Articular chondrocyte of knee joint (primary cell): Measurements from ENCODE around the gene ZDHHC21. TPM values are rescaled to one million over a fixed set of nuclear protein-coding genes. Genes with fewer than 3 reads are reported as not detected.

Source experiments
- total RNA-seq: library from RNA; depleted of rRNA; stranded (reverse); fragments of >200 nt; gene quantifications from 2 replicates; pipeline ENCODE4 v1.2.3, GENCODE V29; 2012

The ZDHHC21 gene, protein sequence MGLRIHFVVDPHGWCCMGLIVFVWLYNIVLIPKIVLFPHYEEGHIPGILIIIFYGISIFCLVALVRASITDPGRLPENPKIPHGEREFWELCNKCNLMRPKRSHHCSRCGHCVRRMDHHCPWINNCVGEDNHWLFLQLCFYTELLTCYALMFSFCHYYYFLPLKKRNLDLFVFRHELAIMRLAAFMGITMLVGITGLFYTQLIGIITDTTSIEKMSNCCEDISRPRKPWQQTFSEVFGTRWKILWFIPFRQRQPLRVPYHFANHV
- total RNA-seq = 15.5 and 15.9 TPM in 2 replicates

DNA sequence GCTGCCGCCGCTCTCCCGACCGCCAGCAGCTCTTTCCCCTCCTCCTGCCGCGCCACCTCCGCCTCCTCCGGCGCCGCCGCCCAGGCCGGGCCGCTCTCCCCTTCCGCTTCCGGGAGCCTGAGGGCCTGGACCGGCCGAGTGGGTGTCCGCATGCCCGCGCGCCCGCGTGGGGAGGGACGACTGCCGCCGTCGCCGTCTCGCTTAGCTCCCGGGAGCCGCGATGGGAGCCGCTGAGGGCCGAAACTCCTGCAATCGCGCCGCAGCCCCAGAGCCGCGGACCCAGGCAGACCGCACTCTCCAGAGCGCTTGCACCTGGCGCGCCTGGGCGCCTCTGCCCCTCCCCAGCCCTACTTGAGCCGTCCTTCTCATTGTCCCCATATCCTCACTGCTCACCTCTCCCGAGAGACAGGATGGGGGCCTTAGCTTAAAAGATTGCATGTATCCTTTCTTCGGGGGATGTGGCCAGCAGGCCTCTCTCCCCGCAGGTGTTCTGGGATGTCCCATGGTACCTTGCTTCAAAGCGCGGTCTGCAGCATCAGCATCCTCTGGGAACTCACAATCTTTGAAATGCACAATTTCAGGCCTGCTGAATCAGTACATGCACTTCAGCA is at the start of gene ZDHHC21:
ZDHHC21 (minus strand) TSS at position 182 of the 611 bp plus-strand sequence. CDS start 19,092 bp downstream, outside the sequence.

DNA sequence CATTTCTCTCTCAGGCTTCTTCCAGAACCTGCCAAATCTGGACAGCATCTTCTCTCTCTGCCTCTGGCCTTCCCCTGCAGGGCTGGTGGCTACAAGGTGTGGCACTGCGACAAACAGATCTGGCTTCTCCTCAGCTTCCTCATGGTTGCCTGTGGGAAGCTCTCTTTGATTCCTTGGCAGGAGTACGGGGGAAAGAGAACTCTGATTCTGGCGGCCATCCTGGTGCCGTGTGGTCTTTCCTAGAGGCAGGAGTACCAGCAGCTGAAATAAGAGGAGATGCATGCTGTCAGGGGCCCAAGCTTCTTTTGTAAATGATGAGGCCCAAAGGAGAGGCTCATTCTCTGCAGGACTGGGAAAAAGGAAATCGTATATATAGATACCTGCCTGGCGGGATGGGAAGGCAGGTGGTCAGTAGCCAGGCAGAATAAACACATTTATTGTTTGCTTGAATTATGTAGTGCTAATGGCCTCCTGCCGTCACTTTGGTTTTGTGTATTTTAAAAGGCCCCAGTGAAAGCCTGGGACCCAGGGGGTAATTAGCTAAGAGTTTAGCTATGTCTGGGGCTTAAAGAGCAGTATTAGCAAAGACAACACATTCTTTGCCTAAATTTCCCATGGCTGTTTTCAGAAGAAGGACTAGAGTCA is 29.3 kb upstream of the ZDHHC21 start, which contains the start of gene CER1:
CER1 (minus strand) TSS at position 343 of the 645 bp plus-strand sequence; CDS start at position 282, 61 bp downstream.

Other genes with a start within 250 kb of the ZDHHC21 start
- gene CER1, start 29.3 kb upstream of the ZDHHC21 start, total RNA-seq = not detected in 2 replicates
- gene FREM1, start 217.0 kb upstream of the ZDHHC21 start, total RNA-seq = 0.13 and 0.22 TPM in 2 replicates